GM23338 (cell line): ENCODE results near the gene AP4M1. TPM values are rescaled to one million over a fixed set of nuclear protein-coding genes. Genes with fewer than 3 reads are reported as not detected.

Experiments
- ATAC-seq: fragments of 200-7000 bp; cut with Tn5 transposase; 3 replicates; pipeline ENCODE4 v1.9.1; 2020
- DNase-seq: peaks from one replicate; pipeline ENCODE4 v3.0.0-alpha.2; 2015; ENCODE audit warnings: low spot score
- H2AFZ ChIP-seq: fragments of 200-600 bp; sonication (generic); 2 replicates; pipeline ENCODE4 v1.8.0; 2016; ENCODE audit warnings: antibody characterized with exemption, mild to moderate bottlenecking, moderate library complexity
- H3F3A ChIP-seq: fragments of 200-600 bp; sonication (generic); replicated peaks from 2 replicates; pipeline ENCODE4 v1.8.0; 2017; ENCODE audit warnings: antibody characterized with exemption, mixed run types, low read depth
- H3K27ac ChIP-seq: fragments of 200-600 bp; sonication (generic); 2 replicates; pipeline ENCODE4 v1.6.1; 2016; ENCODE audit warnings: low read depth
- H3K27me3 ChIP-seq: fragments of 200-600 bp; sonication (generic); 2 replicates; pipeline ENCODE4 v1.8.0; 2016; ENCODE audit warnings: mild to moderate bottlenecking, mixed run types, moderate library complexity; ENCODE audit not compliant: insufficient read depth
- H3K36me3 ChIP-seq: fragments of 200-600 bp; sonication (generic); 2 replicates; pipeline ENCODE4 v1.8.0; 2016; ENCODE audit warnings: mild to moderate bottlenecking; ENCODE audit not compliant: insufficient read depth
- H3K4me1 ChIP-seq: fragments of 200-600 bp; sonication (generic); 2 replicates; pipeline ENCODE4 v1.8.0; 2016; ENCODE audit warnings: mild to moderate bottlenecking, moderate library complexity; ENCODE audit not compliant: insufficient read depth
- H3K4me2 ChIP-seq: fragments of 200-600 bp; sonication (generic); 2 replicates; pipeline ENCODE4 v1.7.1; 2017; ENCODE audit warnings: mixed run types
- H3K4me3 ChIP-seq: fragments of 200-600 bp; sonication (generic); 2 replicates; pipeline ENCODE4 v1.6.1; 2016; ENCODE audit warnings: mixed run types
- H3K79me2 ChIP-seq: fragments of 200-600 bp; sonication (generic); replicated peaks from 2 replicates; pipeline ENCODE4 v1.8.0; 2017; ENCODE audit warnings: mild to moderate bottlenecking; ENCODE audit not compliant: insufficient read depth
- H3K9me2 ChIP-seq: fragments of 200-600 bp; sonication (generic); 2 replicates; pipeline ENCODE4 v1.8.0; 2017; ENCODE audit not compliant: insufficient read depth
- H4K20me1 ChIP-seq: fragments of 200-600 bp; sonication (generic); replicated peaks from 2 replicates; pipeline ENCODE4 v1.8.0; 2017; ENCODE audit warnings: mild to moderate bottlenecking; ENCODE audit not compliant: insufficient read depth
- H3K27ac Mint-ChIP-seq: 2 replicates; pipeline ENCODE4 v1.8.0; 2020; ENCODE audit warnings: inconsistent platforms, mild to moderate bottlenecking, moderate library complexity, mixed read lengths
- H3K27me3 Mint-ChIP-seq: 3 replicates; pipeline ENCODE4 v1.8.0; 2022; ENCODE audit warnings: low read depth, mild to moderate bottlenecking, moderate library complexity, mixed read lengths, inconsistent platforms; ENCODE audit not compliant: insufficient read depth, poor library complexity
- H3K36me3 Mint-ChIP-seq: 3 replicates; pipeline ENCODE4 v1.8.0; 2021; ENCODE audit warnings: low read depth, mild to moderate bottlenecking, inconsistent platforms, moderate library complexity, mixed read lengths
- H3K4me1 Mint-ChIP-seq: 3 replicates; pipeline ENCODE4 v1.8.0; 2020; ENCODE audit warnings: mild to moderate bottlenecking, inconsistent platforms, mixed read lengths
- H3K4me3 Mint-ChIP-seq: 3 replicates; pipeline ENCODE4 v1.8.0; 2021; ENCODE audit warnings: moderate library complexity, mild to moderate bottlenecking, inconsistent platforms, mixed read lengths
- H3K9me3 Mint-ChIP-seq: 3 replicates; pipeline ENCODE4 v1.8.0; 2020; ENCODE audit warnings: moderate library complexity, mild to moderate bottlenecking, inconsistent platforms, mixed read lengths
- CTCF ChIP-seq, 2 experiments: fragments of 200-600 bp in 1 of 2; sonication (generic) in 1 of 2; conservative IDR thresholded peaks; 2 replicates each; pipeline versions ENCODE4 v1.5.1 to v1.6.1; 2016 to 2017; ENCODE audit warnings: antibody characterized with exemption in 2 of 2, low read depth in 2 of 2, mild to moderate bottlenecking in 2 of 2, moderate library complexity in 1 of 2
- EZH2 ChIP-seq: fragments of 200-600 bp; sonication (generic); IDR thresholded peaks from one replicate; pipeline ENCODE4 v1.8.0; 2017; ENCODE audit warnings: antibody characterized with exemption, mild to moderate bottlenecking, low read depth; ENCODE audit not compliant: unreplicated experiment
- EZH2phosphoT487 ChIP-seq: fragments of 200-600 bp; sonication (generic); IDR thresholded peaks from one replicate; pipeline ENCODE4 v1.8.1; 2018; ENCODE audit warnings: antibody characterized with exemption; ENCODE audit not compliant: unreplicated experiment
- NANOG ChIP-seq: IDR thresholded peaks from 2 replicates; pipeline ENCODE4 v1.6.1; 2016; ENCODE audit warnings: antibody characterized with exemption, borderline replicate concordance
- ZNF114 ChIP-seq: fragments of 250-450 bp; sonication (Bioruptor Pico); IDR thresholded peaks from 2 replicates; pipeline ENCODE4 v1.5.0; 2020; ENCODE audit warnings: mild to moderate bottlenecking, moderate library complexity
- polyA plus RNA-seq: library from polyadenylated mRNA; unstranded; fragments of >200 nt; fragmentation: Nextera tagmentation; extraction: Ambion mirVana; gene quantifications from 2 replicates; pipeline ENCODE4 v1.2.1, GENCODE V29; 2016
- total RNA-seq: library from RNA; depleted of rRNA; stranded (reverse); fragments of >200 nt; shearing (Covaris generic); gene quantifications from 2 replicates; pipeline ENCODE4 v1.2.3, GENCODE V29; 2014
- TF ChIP-seq, protein P1 (sequence below): IDR thresholded peaks from one replicate; pipeline ENCODE4 v1.6.1; 2018; ENCODE audit warnings: antibody characterized with exemption; ENCODE audit not compliant: unreplicated experiment
- TF ChIP-seq, protein P2 (sequence below): IDR thresholded peaks from 2 replicates; pipeline ENCODE4 v1.6.1; 2016; ENCODE audit warnings: antibody characterized with exemption

Gene AP4M1
- total and polyA plus RNA-seq, 2 experiments from 2014 or later: 9.5 to 13.3 TPM

DNA sequence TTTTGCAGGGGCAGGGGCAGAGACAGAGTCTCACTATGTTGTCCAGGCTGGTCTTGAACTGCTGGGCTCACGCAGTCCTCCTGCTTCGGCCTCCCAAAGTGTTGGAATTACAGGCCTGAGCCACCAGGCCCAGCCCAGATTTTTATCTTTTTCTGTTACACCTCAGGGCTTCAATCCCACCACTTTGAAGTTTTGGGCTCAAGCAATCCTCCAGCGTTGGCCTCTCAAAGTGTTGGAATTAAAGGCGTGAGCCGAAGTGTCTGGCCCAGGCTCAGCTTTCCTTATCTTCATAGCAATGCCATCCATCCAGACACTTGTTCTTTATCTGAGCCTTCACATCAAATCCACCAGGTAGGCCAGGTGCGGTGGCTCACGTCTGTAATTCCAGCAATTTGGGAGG, 13.6 kb downstream of the AP4M1 start:
- H3K4me2 ChIP-seq: no peak overlapping the region
- peaks cover 16% of the 10 kb centered on the region for H3K27me3 Mint-ChIP-seq
- TF ChIP-seq, protein P1, sequence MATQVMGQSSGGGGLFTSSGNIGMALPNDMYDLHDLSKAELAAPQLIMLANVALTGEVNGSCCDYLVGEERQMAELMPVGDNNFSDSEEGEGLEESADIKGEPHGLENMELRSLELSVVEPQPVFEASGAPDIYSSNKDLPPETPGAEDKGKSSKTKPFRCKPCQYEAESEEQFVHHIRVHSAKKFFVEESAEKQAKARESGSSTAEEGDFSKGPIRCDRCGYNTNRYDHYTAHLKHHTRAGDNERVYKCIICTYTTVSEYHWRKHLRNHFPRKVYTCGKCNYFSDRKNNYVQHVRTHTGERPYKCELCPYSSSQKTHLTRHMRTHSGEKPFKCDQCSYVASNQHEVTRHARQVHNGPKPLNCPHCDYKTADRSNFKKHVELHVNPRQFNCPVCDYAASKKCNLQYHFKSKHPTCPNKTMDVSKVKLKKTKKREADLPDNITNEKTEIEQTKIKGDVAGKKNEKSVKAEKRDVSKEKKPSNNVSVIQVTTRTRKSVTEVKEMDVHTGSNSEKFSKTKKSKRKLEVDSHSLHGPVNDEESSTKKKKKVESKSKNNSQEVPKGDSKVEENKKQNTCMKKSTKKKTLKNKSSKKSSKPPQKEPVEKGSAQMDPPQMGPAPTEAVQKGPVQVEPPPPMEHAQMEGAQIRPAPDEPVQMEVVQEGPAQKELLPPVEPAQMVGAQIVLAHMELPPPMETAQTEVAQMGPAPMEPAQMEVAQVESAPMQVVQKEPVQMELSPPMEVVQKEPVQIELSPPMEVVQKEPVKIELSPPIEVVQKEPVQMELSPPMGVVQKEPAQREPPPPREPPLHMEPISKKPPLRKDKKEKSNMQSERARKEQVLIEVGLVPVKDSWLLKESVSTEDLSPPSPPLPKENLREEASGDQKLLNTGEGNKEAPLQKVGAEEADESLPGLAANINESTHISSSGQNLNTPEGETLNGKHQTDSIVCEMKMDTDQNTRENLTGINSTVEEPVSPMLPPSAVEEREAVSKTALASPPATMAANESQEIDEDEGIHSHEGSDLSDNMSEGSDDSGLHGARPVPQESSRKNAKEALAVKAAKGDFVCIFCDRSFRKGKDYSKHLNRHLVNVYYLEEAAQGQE: no peak
- TF ChIP-seq NANOG (no peak), ZNF114 (CRISPR knock-in tag) (no peak), EZH2 (no peak), CTCF (conservative IDR thresholded peaks at IDR 0.05; ENCODE audit: low read depth in 2 of 2) (no peak), EZH2phosphoT487 (no peak)
- TF ChIP-seq, protein P2, sequence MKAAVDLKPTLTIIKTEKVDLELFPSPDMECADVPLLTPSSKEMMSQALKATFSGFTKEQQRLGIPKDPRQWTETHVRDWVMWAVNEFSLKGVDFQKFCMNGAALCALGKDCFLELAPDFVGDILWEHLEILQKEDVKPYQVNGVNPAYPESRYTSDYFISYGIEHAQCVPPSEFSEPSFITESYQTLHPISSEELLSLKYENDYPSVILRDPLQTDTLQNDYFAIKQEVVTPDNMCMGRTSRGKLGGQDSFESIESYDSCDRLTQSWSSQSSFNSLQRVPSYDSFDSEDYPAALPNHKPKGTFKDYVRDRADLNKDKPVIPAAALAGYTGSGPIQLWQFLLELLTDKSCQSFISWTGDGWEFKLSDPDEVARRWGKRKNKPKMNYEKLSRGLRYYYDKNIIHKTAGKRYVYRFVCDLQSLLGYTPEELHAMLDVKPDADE: no peak
- ATAC-seq (no peak), DNase-seq (no peak)
- no peak overlapping the region for H3K4me3 ChIP-seq
- no peaks in the 10 kb centered on the region for H3K9me2 ChIP-seq
- H3K27ac Mint-ChIP-seq: no peak overlapping the region
- H3K36me3 Mint-ChIP-seq: peaks cover 56% of the 10 kb centered on the region
- H3K27ac ChIP-seq: no peak overlapping the region
- no peak overlapping the region for H2AFZ ChIP-seq
- H3K9me3 Mint-ChIP-seq: no peaks in the 10 kb centered on the region; the same call in 2 of the 3 replicates
- peaks cover 8% of the 10 kb centered on the region; the same call in 1 of the 2 replicates for H3K36me3 ChIP-seq
- 0 out of 2 replicates have a peak, but pooled peaks cover under 1% of the 10 kb centered on the region for H3K4me1 ChIP-seq
- no peaks in the 10 kb centered on the region for H3K27me3 ChIP-seq
- H4K20me1 ChIP-seq: no peaks in the 10 kb centered on the region
- peaks cover under 1% of the 10 kb centered on the region; the same call in 2 of the 3 replicates for H3K4me1 Mint-ChIP-seq
- H3K79me2 ChIP-seq: peaks cover 7% of the 10 kb centered on the region
- no peak overlapping the region for H3K4me3 Mint-ChIP-seq
- H3F3A ChIP-seq: peaks cover 4% of the 10 kb centered on the region; the same call in 1 of the 2 replicates
